Stimulated activated CD8-positive, alpha-beta memory T cell treated with anti-CD3 and anti-CD28 coated beads, Interleukin-7, amount 100 ng/mL, for 4 hours (primary cell): Measurements from ENCODE around the gene GMDS.
"Not testable (repeated sequence)": the region's sequence is repeated elsewhere in the genome, so short reads cannot be mapped to it uniquely, and the experiment has no call there.

Source experiments
- DNase-seq, 2 donors: peaks; one replicate each; pipeline ENCODE4 v3.0.0-alpha.2; 2020; ENCODE audit warnings: low read depth in 2 of 2

GMDS gene

GRCh38 chr6:1858196-1858595, 387.2 kb downstream of the GMDS start:
- no peak for DNase-seq

GRCh38 chr6:1856381-1856780, 389.0 kb downstream of the GMDS start:
- DNase-seq, result no peak

GRCh38 chr6:1855890-1856289, 389.5 kb downstream of the GMDS start:
- DNase-seq, result no peak

- DNase-seq, result no peak
Measured at GRCh38 chr6:1854296-1854695, 391.1 kb downstream of the GMDS start.

- no peak for DNase-seq
Measured at GRCh38 chr6:1853761-1854160, 391.6 kb downstream of the GMDS start.

GRCh38 chr6:1851681-1852456, 393.5 kb downstream of the GMDS start:
- no peak for DNase-seq

- DNase-seq, result no peak
Measured at GRCh38 chr6:1850840-1851157, 394.6 kb downstream of the GMDS start.

GRCh38 chr6:1850121-1850839, 395.1 kb downstream of the GMDS start:
- no peak for DNase-seq

- no peak for DNase-seq
Measured at GRCh38 chr6:1849691-1850090, 395.7 kb downstream of the GMDS start.

- DNase-seq, result no peak
Measured at GRCh38 chr6:1848752-1849151, 396.7 kb downstream of the GMDS start.

GRCh38 chr6:1846611-1847010, 398.8 kb downstream of the GMDS start:
- no peak for DNase-seq

- DNase-seq, result not testable (repeated sequence)
Measured at GRCh38 chr6:1845543-1845942, 399.9 kb downstream of the GMDS start.

- no peak for DNase-seq
Measured at GRCh38 chr6:1842334-1842733, 403.1 kb downstream of the GMDS start.

GRCh38 chr6:1841136-1841535, 404.3 kb downstream of the GMDS start:
- DNase-seq, result no peak

GRCh38 chr6:1840491-1841121, 404.8 kb downstream of the GMDS start:
- no peak for DNase-seq

- no peak for DNase-seq
Measured at GRCh38 chr6:1839361-1839760, 406.0 kb downstream of the GMDS start.

GRCh38 chr6:1838604-1839213, 406.7 kb downstream of the GMDS start:
- no peak for DNase-seq

GRCh38 chr6:1837826-1838225, 407.6 kb downstream of the GMDS start:
- no peak for DNase-seq

- no peak for DNase-seq
Measured at GRCh38 chr6:1836690-1837089, 408.7 kb downstream of the GMDS start.

- no peak for DNase-seq
Measured at GRCh38 chr6:1834646-1835516, 410.5 kb downstream of the GMDS start.

- DNase-seq, result no peak
Measured at GRCh38 chr6:1834207-1834606, 411.2 kb downstream of the GMDS start.
